Activated CD8-positive, alpha-beta memory T cell treated with anti-CD3 and anti-CD28 coated beads, Interleukin-2, amount 50 U/mL, for 1 hour (primary cell): Measurements from ENCODE around the gene NNMT.

Experiments used
- DNase-seq: peaks from one replicate; pipeline ENCODE4 v3.0.0-alpha.2; 2020; ENCODE audit errors: extremely low read depth

The NNMT gene

DNA sequence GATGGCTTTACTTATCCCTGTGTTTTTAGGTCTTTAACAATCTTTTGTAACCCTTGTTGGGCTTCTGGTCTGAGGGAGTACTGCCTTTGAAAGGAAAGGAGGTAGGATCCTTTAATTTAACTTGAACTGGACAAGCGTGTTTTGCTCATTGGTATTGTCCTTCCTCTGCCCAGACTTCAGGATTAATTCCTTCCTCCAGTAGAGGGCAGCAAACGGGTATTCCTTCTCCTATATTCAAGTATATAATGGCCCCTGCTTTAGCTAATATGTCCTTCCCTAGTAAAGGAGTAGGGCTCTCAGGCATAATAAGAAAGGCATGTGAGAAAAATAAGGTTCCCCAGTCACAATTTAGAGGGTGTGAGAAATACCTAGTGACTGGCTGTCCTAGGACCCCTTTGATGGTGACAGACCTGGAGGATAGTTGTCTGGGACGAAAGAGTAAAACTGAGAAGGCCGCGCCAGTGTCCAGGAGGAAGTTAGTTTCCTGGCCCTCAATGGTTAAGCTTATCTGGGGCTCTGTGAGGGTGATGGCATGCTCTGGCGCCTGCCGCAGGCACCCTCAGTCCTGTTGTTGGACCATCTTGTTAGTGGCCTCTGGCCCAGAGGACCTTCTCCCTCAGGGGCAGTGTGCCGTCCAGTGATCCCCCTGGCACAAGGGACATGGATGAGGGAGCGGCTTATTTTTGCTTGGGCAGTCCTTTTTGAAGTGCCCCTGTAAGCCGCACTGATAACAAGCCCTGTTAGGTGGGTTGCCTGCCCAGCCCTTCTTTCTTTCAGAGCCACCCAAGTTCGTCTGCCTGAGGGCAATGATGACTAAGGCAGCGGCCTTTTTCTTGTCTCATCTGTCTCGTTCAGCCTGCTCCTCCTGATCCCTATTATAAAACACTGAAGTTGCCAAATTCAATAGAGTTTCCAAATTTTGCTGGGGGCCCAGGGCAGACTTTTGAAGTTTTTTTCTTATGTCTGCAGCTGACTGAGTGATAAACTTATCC, 52.3 kb downstream of the NNMT start:
- no peak for DNase-seq

DNA sequence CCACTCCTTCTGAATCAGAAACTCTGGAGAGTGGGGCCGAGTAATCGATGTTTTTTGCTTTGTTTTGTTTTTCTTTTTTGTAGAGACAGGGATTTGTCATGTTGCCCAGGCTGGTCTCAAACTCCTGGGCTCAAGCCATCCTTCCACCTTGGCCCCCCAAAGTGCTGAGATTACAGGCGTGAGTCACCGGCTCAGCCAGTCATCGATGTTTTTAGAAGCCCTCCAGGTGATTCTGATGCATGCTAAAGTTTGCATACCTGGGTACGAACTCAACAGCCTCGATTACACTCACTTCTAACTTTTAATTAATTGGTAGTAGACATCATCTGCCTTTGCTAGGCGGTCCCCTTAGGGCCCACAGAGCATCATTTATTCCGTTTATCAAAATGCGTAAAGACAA, 53.8 kb downstream of the NNMT start:
- DNase-seq, result no peak

DNA sequence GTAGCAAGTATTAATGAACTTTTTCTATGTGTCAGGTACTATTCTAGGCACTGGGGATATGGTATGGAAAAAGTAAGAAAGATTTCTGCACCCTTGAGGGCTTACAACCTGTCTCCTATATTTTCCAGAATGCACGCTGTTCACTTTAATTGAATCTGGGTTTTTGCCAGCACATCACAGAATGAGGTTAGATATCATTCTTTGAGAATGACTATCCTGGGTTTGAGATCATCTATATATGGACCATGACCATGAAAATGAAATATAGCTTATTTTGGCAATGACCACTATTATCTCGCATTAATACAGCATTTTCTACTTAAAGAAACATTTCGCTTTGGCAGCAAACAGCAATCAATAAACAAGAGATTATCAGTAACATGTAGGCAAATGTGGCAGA, 57.2 kb downstream of the NNMT start:
- no peak for DNase-seq

DNA sequence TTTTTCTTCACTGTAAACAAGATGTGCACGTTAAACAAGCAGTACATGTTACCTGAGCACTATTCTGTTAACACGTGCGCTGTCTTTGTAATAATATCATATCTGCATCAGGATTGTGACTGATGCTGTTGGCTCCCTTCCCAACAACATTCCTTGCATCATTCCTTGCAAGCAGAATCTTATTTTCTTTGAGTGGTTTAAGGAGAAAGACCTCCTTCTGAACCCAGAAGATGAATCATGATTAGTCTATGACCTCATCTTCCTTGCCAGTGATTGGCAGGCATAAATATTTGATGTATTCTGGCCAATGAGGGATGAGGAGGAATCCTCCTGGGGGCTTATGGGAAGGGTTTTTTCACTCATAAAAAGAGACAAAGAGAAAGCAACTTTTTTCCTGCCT, 57.9 kb downstream of the NNMT start:
- no peak for DNase-seq

DNA sequence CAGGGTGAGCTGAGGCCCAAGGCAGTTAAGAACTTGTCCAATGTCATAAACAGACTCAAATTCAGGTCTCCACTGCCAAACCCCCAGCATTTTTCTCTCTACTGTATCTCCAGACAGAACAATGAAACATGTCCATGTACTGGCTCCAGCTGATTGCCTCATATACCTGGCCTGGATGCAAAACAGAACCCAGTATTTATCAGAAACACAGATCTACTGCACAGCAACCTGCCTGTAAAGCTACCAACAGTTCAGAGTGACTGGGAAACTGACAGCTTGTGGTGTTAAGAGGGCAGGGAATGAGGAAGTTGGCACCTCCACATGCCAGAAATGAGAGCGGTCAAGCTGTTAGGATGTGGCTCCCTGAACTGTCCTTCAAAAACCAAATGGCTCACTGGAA, 62.5 kb downstream of the NNMT start:
- no peak for DNase-seq

DNA sequence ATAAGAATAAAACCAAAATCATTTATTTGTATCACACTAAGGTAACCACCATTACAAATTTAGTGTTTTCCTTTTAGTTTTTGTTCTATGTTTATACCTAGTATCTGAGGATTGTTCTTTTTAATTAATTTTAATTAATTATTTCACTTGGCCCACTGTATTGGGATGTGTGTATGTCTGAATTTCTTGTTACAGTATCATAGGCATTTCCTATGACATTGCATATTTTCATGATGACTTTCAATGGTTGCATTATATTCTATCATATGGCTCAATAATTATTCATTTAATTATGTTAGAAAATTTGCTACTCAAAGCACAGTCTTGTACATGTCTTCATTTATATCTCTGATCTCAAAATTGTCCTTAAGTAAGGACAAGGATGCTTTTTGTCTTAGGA, 63.1 kb downstream of the NNMT start:
- DNase-seq, result no peak

DNA sequence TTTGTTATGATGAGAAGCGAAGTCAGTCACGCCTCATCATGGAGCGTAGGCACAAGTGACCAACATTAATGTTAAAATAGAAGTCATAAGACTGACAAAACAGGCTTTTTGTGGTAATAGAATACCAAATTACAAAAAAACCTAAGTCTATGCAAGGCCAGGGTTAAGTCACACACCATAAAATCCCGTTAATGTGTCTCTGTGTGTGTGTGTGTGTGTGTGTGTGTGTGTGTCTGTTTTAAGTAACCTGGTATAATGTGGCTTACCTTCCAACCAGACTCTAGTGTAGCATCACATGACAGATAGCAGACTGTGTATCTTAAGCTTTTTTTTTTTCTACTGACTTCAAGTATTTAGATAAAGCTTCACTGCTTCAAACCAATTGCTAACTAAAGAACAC, 66.1 kb downstream of the NNMT start:
- DNase-seq, result no peak

DNA sequence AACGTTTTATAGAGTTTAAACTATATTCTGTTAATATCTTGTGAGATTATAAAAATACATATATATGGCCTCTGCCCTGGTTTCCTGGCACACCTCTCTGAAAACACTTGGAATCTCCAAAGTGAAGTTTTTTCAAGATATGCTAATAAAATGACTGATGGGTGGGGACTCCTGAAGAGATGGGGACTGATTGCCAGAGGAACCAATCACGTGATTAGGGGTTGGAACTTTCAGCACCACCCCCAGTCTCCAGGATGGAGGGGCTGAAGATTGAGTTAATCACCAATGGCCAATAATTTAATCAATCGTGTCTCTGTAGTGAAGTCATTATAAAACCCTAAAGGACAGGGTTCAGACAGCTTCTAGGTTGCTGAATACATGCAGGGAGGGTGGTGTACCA, 66.8 kb downstream of the NNMT start:
- DNase-seq, result no peak
